ENCODE measurements around the gene NUP210L. TPM values are rescaled to one million over a fixed set of nuclear protein-coding genes. Genes with fewer than 3 reads are reported as not detected.

NUP210L gene
- total and polyA plus RNA-seq, 9 of the 15 experiments (the other 6 are each of a cell fraction or from before 2014, with no cell fraction given): 0.01 to 0.04 TPM; not detected in 7

- no peak for TF ChIP-seq ARID3B (CRISPR knock-in tag; IDR thresholded peaks at IDR 0.05; ENCODE audit: borderline replicate concordance)
- no peak for TF ChIP-seq TEAD2 (tag; IDR thresholded peaks at IDR 0.05)
- TF ChIP-seq, protein P1, sequence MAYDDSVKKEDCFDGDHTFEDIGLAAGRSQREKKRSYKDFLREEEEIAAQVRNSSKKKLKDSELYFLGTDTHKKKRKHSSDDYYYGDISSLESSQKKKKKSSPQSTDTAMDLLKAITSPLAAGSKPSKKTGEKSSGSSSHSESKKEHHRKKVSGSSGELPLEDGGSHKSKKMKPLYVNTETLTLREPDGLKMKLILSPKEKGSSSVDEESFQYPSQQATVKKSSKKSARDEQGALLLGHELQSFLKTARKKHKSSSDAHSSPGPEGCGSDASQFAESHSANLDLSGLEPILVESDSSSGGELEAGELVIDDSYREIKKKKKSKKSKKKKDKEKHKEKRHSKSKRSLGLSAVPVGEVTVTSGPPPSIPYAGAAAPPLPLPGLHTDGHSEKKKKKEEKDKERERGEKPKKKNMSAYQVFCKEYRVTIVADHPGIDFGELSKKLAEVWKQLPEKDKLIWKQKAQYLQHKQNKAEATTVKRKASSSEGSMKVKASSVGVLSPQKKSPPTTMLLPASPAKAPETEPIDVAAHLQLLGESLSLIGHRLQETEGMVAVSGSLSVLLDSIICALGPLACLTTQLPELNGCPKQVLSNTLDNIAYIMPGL (CRISPR knock-in tag; IDR thresholded peaks at IDR 0.05): no peak
Measured at GRCh38 chr1:153968972-153969371, 185.9 kb downstream of the NUP210L start (continued).

GRCh38 chr1:153968408-153968807, 186.5 kb downstream of the NUP210L start:
- CTCF ChIA-PET (ENCODE audit: low intra/inter-chr PET ratio): no interaction called here
- DNase-seq (ENCODE audit: extremely low read depth in 1 of 4, low spot score in 3 of 4): peak in 2 of 4 experiments; percentile 27 to 60
- WGBS (ENCODE audit: insufficient coverage, low coverage, missing lambda C conversion rate): 8% methylated on average over 12 of the region's 13 CpGs
- no peaks in the 10 kb centered on the region for H3K27me3 ChIP-seq (ENCODE audit: control insufficient read depth in 2 of 2, insufficient read depth in 2 of 2, low read length in 2 of 2)
- no peaks in the 10 kb centered on the region for H3K9me1 ChIP-seq (ENCODE audit: control insufficient read depth, insufficient read depth, low read length)
- peaks cover 35% of the 10 kb centered on the region for H3K79me2 ChIP-seq (ENCODE audit: control insufficient read depth, insufficient read depth, low read length)
- peak overlapping the region; percentile 51 for H3K4me3 ChIP-seq
- peak overlapping the region; percentile 82 for H3K27ac ChIP-seq (ENCODE audit: extremely low read depth, low read depth, low read length)
- peaks cover 5% of the 10 kb centered on the region; the same call in 2 of the 3 replicates for H3K36me3 ChIP-seq (ENCODE audit: control insufficient read depth, insufficient read depth, low read length)
- POLR2A ChIA-PET: interaction anchor here (0.7 to 4.8 kb wide), 7 partner anchors 9 to 23 kb away, joined by 3 to 84 read pairs (median 16); partner anchors contain the start of genes CRTC2, DENND4B, JTB and RAB13
- no peak for ATAC-seq
- intact Hi-C loops (cut with micrococcal nuclease) (loop anchor here (5.0 kb wide), 1 partner anchor 171 kb away; no protein-coding TSS in a partner anchor), in situ Hi-C loops (cut with MboI) (no loop called here)
- no peak for FAIRE-seq
- no TSS peak for BruUV-seq (replicated peaks)
- peak overlapping the region; percentile 87 for H3K4me2 ChIP-seq (ENCODE audit: insufficient read depth, low read length)
- H3K4me1 ChIP-seq (replicated peaks in 1 of 2; ENCODE audit: control insufficient read depth in 2 of 2, insufficient read depth in 2 of 2, low read length in 2 of 2): peaks cover 7 to 15% of the 10 kb centered on the region in 2 experiments; a peak in 4 of 5 replicates
- H3K9me3 ChIP-seq (replicated peaks; ENCODE audit: control insufficient read depth, insufficient read depth, low read depth, low read length): no peaks in the 10 kb centered on the region
- H3K9ac ChIP-seq (ENCODE audit: insufficient read depth in 1 of 2, low read depth in 2 of 2, low read length in 2 of 2): peak overlapping the region; percentile 89 to 99
- H2AFZ ChIP-seq (ENCODE audit: low read depth, low read length): peak overlapping the region; percentile 89
- no peaks in the 10 kb centered on the region for H4K20me1 ChIP-seq (replicated peaks; ENCODE audit: control insufficient read depth, insufficient read depth, low read length)
- TF ChIP-seq ZNF24 (IDR thresholded peaks at IDR 0.05) (no peak), DNMT1 (IDR thresholded peaks at IDR 0.05) (no peak), CBX1 (IDR thresholded peaks at IDR 0.05; ENCODE audit: low read depth) (no peak), ZNF740 (CRISPR knock-in tag; IDR thresholded peaks at IDR 0.05) (peak; percentile 51), ZNF740 (tag; IDR thresholded peaks at IDR 0.05) (no peak; a peak in 1 of 4 replicates), PURB (CRISPR knock-in tag; IDR thresholded peaks at IDR 0.05; ENCODE audit: low read depth) (no peak), EZH2 (IDR thresholded peaks at IDR 0.05; ENCODE audit: borderline replicate concordance, low read depth, low read length) (no peak), ZFP1 (CRISPR knock-in tag; IDR thresholded peaks at IDR 0.05) (no peak), ZNF384 (IDR thresholded peaks at IDR 0.05; ENCODE audit: low read depth, low read length) (no peak), CEBPB (tag; IDR thresholded peaks at IDR 0.05) (no peak), NBN (IDR thresholded peaks at IDR 0.05; ENCODE audit: low read depth) (no peak), GATAD2B (IDR thresholded peaks at IDR 0.05; ENCODE audit: borderline replicate concordance) (no peak), RCOR1 (IDR thresholded peaks at IDR 0.05; ENCODE audit: borderline replicate concordance in 1 of 2, low read depth in 2 of 2, low read length in 2 of 2) (no peak), ZSCAN32 (CRISPR knock-in tag; IDR thresholded peaks at IDR 0.05) (no peak), TFAM (CRISPR knock-in tag; conservative IDR thresholded peaks at IDR 0.05) (no peak), PHB (CRISPR knock-in tag; IDR thresholded peaks at IDR 0.05) (no peak), EHMT2 (IDR thresholded peaks at IDR 0.05) (no peak), GATAD2A (IDR thresholded peaks at IDR 0.05) (0 out of 2 replicates have a peak, but pooled peaks have one; percentile 23)

Data from K562 (cell line).